NCI-H146 treated with DMSO at 0.1 percent for 48 hours (cell line): ENCODE measurements around the gene CLDN20.
A peak's percentile ranks its signal among the peaks of the same experiment; 100 is the strongest.

Source experiments
- DNase-seq: peaks from one replicate; lab custom pipeline; 2025; ENCODE audit not compliant: unreplicated experiment; lab: John Stamatoyannopoulos, UW

CLDN20 gene

DNA sequence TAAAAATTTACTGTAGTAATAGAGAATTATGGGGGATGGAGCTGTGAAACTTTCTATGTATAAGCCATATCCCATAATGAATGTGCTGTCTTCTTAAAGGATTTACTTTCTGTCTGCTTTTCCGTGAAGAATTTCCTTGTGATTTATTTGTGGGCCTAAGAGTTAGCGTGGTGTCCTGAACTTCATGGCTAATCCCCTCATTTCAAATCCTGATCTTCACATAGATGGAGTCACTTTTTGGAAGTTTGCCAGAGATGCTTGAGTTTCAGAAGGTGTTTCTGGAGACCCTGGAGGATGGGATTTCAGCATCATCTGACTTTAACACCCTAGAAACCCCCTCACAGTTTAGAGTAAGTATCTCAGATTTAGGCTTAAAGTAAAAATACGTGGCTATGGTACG is 19.4 kb upstream of the CLDN20 start:
- no peak for DNase-seq

DNA sequence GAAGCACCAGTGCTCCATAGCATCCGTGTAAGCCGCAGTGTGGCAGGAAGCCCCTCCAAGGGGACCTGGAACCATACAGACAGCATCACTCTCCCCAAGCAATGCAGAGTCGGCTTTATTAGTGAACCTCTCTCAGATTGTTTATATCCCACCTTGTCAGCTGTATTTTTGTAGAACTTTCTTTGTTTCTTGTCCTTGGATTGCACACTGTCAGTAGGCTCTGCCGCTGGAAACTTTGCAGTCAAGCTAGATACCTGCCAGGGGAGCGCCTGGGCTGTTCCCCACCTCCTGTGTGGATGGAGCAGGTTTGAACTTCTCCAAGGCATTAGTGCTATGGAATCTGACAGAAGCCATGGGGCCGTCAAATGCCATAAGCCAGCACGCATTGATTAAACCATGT is 18.6 kb upstream of the CLDN20 start:
- DNase-seq: no peak

DNA sequence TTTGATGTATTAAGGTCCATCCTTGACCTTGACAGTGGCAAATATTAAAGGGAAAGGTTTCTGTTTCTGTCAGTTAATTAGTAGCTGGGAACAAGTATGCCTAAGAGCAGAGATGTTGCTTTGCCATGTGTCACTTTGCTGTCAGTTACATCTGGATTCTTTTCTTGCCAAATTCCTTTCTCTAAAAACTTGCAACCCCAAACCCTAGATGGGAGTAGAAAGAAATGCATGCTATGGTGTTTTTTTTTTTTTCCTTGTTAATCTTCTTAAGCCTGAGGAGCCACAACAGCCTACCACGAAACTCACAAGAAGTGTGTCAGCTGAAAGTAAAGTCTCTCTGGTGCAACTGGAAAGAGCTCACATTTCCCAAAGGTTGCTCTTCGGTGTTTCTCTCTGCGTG is 18.0 kb upstream of the CLDN20 start:
- DNase-seq: no peak

- DNase-seq: no peak
Measured at GRCh38 chr6:155246825-155247224, 17.0 kb upstream of the CLDN20 start.

GRCh38 chr6:155247618-155248007 is 16.2 kb upstream of the CLDN20 start:
- no peak for DNase-seq

GRCh38 chr6:155248008-155249001 is 15.5 kb upstream of the CLDN20 start:
- no peak for DNase-seq

GRCh38 chr6:155250701-155251381 is 13.0 kb upstream of the CLDN20 start:
- DNase-seq: no peak

- DNase-seq: no peak
Measured at GRCh38 chr6:155252581-155252980, 11.2 kb upstream of the CLDN20 start.

DNA sequence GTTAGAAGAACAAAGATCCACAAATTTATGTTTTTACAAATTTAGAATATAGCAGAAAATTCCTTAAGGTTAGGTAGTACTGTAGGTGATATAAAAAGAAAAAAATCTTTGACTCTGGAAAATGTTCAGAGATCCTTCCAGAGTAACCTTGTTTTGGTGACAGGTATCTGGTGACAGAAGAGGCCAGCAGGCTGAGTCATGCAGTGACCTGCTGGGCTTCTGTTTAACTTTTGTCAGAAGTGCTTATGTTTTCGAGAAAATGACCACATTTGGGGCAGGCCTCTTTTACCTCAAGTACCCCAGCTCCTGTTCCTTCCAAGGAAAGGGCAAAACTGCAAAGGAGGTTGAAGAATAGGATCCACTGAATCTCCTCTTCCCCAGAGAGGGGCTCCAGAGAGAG is 10.5 kb upstream of the CLDN20 start:
- DNase-seq: no peak

DNA sequence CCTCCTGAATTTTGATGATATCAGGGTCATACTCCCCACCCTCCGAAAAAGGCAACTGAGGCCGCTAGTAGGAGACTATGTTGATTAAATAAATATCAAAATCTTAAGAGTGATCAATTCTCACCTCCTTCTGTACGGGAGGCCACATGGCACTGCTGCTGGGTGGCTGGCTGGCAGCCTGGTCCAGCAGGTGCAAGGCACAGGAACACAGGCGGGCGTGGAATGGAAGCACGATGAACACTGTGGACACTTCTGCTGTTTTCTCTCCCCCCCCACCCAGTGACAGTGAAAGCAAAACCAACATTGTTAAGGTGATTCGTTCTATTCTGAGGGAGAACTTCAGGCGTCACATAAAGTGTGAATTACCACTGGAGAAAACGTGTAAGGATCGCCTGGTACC is 9.7 kb upstream of the CLDN20 start:
- DNase-seq: no peak

- DNase-seq: no peak
Measured at GRCh38 chr6:155256122-155256795, 7.6 kb upstream of the CLDN20 start.

DNA sequence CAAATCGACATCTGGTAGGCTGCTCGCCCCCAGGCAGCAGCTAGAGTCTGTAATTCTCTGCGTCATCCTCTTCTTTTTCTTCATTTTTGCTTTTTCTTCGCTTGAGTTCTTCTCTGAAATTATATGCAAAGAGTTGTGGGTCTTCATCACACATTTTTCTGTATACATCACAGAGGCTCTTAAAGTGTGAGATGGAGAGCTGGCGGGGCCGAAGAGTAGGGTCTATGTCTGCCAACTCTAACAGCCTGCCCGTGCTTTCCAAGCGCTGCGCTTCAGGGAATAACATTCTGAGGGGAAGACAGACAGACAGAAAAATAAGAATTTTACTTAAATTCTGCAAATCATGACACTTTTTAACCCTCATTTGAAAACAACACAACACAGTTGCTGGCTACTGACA is 6.0 kb upstream of the CLDN20 start:
- DNase-seq: no peak

DNA sequence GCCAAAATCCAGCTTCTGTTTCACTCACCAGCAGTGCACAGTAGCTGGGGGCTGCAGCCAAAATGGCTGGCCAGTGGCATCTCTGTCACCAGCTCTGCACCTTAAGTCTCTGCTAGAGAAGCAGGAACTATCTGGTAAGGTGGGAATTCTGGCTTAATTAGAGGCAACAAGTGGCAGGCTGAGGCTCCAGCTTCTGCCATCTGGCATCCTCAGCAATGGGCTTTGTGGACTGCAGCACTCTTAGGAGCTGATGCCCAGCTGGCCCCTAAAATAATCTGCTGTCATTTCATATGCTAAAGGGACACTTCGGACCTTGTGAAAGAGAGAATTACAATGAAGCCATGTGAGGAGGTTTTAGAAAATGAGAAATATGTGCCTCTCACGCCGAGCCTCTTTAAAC is 4.6 kb upstream of the CLDN20 start:
- no peak for DNase-seq

GRCh38 chr6:155259897-155260296 is 3.9 kb upstream of the CLDN20 start:
- no peak for DNase-seq

DNA sequence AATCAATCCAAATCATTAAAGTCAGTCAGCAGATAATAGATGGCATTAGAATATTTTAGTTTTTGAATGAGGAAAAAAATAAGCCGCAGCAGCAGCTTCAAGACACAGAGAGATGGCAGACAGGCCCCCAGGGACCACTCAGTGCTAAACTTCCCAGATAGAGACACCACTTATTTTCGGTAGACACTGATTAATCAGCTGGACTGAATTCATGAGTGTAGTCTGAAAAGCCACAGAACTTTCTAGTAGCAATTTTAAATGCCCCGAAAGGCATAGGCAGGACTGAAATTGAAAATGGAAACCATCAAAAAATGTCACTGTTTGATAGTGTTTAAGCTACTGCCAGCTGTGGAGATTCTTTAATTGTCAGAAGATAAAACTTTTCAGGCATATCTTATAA is 3.1 kb upstream of the CLDN20 start:
- no peak for DNase-seq

- DNase-seq: no peak
Measured at GRCh38 chr6:155261111-155261900, 2.5 kb upstream of the CLDN20 start.

DNA sequence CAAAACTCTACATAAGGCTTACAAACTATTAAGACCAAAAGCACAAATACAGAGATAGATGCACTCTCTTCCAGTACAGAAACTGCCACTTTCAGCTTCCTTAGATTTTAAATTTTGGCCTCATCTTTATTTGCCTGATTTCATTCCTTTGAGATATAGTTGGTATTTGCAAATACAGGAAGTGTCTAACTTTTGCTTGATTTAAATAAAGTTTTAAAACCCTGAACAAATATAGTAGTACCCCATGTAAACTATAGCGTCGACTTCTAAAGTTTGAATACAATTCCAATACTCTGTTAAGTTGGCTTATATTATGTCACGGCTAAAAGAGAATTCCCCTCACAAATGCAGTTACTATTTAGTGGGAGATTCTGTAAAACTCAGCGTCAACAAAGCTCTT is 1.2 kb upstream of the CLDN20 start:
- DNase-seq: no peak

DNA sequence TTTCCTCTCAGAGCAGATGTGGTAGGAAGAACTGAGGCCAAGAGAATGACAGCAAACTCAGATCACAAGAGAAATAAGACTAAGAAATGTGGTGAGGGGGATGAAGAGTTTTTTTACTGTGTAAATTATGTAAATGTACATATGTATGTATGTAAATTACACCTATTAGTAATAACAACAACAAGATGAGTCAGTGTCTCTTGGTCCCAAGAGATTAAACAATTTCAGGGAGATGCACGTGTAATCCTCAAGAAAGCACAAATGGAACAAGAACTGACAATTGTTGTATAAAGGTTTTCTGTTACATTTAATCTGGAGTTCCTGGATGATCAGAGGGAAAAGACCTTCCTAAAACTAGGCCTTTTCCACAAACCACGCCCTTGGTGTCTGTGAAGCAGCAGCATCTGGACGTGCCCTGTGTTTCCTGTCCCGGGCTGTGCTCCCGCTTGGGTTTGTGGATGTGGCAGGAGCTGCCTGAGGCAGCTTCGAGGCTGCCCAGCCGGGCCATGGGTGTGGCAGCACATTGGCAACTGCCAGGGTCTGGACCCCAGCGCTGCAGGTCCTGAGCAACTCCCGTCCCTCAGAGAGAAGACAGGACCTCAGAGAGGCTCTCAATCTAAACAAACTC is 994 bp downstream of the CLDN20 start:
- DNase-seq: no peak

GRCh38 chr6:155265843-155266535 is 2.2 kb downstream of the CLDN20 start:
- DNase-seq: no peak

DNA sequence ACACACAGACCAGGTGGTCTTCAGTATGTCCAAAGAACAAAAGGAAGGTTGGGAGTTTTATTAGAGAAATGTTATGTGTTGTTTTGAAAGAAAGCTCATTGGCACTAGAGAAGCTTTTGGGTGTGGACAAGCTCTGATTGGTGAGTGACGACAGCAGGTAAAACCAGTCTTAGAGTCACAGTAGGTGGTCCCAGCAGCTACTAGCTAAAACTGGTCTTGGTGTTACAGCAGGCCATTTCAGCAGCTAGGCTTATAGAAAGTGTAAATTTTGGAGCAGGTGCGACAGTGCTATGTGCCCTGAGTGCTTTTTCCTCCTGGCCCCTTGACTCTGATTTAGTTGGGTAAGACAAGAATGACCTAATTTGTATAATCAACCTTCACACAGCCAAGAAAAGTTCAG is 3.6 kb downstream of the CLDN20 start:
- peak; percentile 11 for DNase-seq
